CD14-positive monocyte (primary cell): ENCODE data around the gene PAX7. TPM values are rescaled to one million over a fixed set of nuclear protein-coding genes. Genes with fewer than 3 reads are reported as not detected.
"Not testable (repeated sequence)": the region's sequence is repeated elsewhere in the genome, so short reads cannot be mapped to it uniquely, and the experiment has no call there.

Source experiments
- DNase-seq, 3 donors: peaks; one replicate each; pipeline ENCODE4 v3.0.0-alpha.2; 2011 to 2022
- H2AFZ ChIP-seq: 2 replicates; pipeline ENCODE4 v1.6.0; 2012; ENCODE audit warnings: mild to moderate bottlenecking, low read depth, low read length, inconsistent platforms; ENCODE audit not compliant: insufficient read depth, poor library complexity, severe bottlenecking
- H3K27ac ChIP-seq, 2 donors: 1 replicate in 1 of 2; 2 replicates in 1 of 2; pipeline ENCODE4 v1.5.1; 2012 to 2013; ENCODE audit warnings: low read length in 2 of 2, control low read depth in 1 of 2, inconsistent platforms in 1 of 2, low read depth in 1 of 2, mild to moderate bottlenecking in 1 of 2
- H3K27me3 ChIP-seq, 2 donors: one replicate each; pipeline versions ENCODE4 v1.6.0 to v1.6.1; 2011 to 2013; ENCODE audit warnings: low read length in 2 of 2; ENCODE audit not compliant: control insufficient read depth in 2 of 2, insufficient read depth in 2 of 2
- H3K36me3 ChIP-seq, 2 donors: replicated peaks in 1 of 2; 1 replicate in 1 of 2; 2 replicates in 1 of 2; pipeline versions ENCODE4 v1.5.1 to v1.6.1; 2012 to 2013; ENCODE audit warnings: low read length in 2 of 2, control low read depth in 1 of 2, inconsistent platforms in 1 of 2, mild to moderate bottlenecking in 1 of 2; ENCODE audit not compliant: insufficient read depth in 2 of 2, control insufficient read depth in 1 of 2
- H3K4me1 ChIP-seq, 2 donors: 1 replicate in 1 of 2; 2 replicates in 1 of 2; pipeline versions ENCODE4 v1.5.1 to v1.6.1; 2012 to 2013; ENCODE audit warnings: low read length in 2 of 2, control low read depth in 1 of 2, inconsistent platforms in 1 of 2, mild to moderate bottlenecking in 1 of 2, moderate library complexity in 1 of 2; ENCODE audit not compliant: insufficient read depth in 2 of 2, control insufficient read depth in 1 of 2
- H3K4me2 ChIP-seq: replicated peaks from 2 replicates; pipeline ENCODE3; 2012; ENCODE audit warnings: low read length, moderate library complexity, mild to moderate bottlenecking; ENCODE audit not compliant: poor library complexity, severe bottlenecking; ENCODE audit errors: extremely low read depth
- H3K4me3 ChIP-seq, 3 experiments: fragments of 200-600 bp in 1 of 3; sonication (generic) in 1 of 3; replicated peaks in 1 of 3; 1 replicate in 2 of 3; 2 replicates in 1 of 3; pipeline ENCODE4 v1.5.1; 2011 to 2013; ENCODE audit warnings: low read length in 3 of 3, mild to moderate bottlenecking in 3 of 3, control low read depth in 2 of 3, low read depth in 2 of 3, inconsistent platforms in 1 of 3, moderate library complexity in 1 of 3
- H3K79me2 ChIP-seq: 2 replicates; pipeline ENCODE4 v1.6.0; 2012; ENCODE audit warnings: mild to moderate bottlenecking, control low read depth, inconsistent platforms, low read length, moderate library complexity; ENCODE audit not compliant: insufficient read depth
- H3K9ac ChIP-seq: 2 replicates; pipeline ENCODE4 v1.6.0; 2017; ENCODE audit warnings: low read length, mild to moderate bottlenecking; ENCODE audit not compliant: insufficient read depth, poor library complexity, severe bottlenecking
- H3K9me3 ChIP-seq, 2 donors: replicated peaks in 1 of 2; 1 replicate in 1 of 2; 2 replicates in 1 of 2; pipeline versions ENCODE4 v1.5.1 to v1.6.1; 2012 to 2013; ENCODE audit warnings: low read length in 2 of 2, control low read depth in 1 of 2; ENCODE audit not compliant: control insufficient read depth in 1 of 2, insufficient read depth in 1 of 2
- H4K20me1 ChIP-seq: 2 replicates; pipeline ENCODE4 v1.6.0; 2012; ENCODE audit warnings: mild to moderate bottlenecking, low read length, control low read depth, moderate library complexity; ENCODE audit not compliant: insufficient read depth
- H3K27ac Mint-ChIP-seq, 7 donors: one replicate each; pipeline ENCODE4 v1.8.0; 2020; ENCODE audit warnings: mild to moderate bottlenecking in 7 of 7, mixed read lengths in 7 of 7, moderate library complexity in 6 of 7, inconsistent platforms in 2 of 7
- H3K27me3 Mint-ChIP-seq, 3 donors: one replicate each; pipeline ENCODE4 v1.8.0; 2021 to 2022; ENCODE audit warnings: low read depth in 3 of 3, mild to moderate bottlenecking in 3 of 3, mixed read lengths in 3 of 3, moderate library complexity in 3 of 3, inconsistent platforms in 1 of 3
- H3K36me3 Mint-ChIP-seq, 2 donors: one replicate each; pipeline ENCODE4 v1.8.0; 2020; ENCODE audit warnings: mixed read lengths in 2 of 2, inconsistent platforms in 1 of 2, mild to moderate bottlenecking in 1 of 2
- H3K4me1 Mint-ChIP-seq: one replicate; pipeline ENCODE4 v1.8.0; 2020; ENCODE audit warnings: mild to moderate bottlenecking, mixed read lengths
- H3K4me3 Mint-ChIP-seq, 2 donors: one replicate each; pipeline ENCODE4 v1.8.0; 2020; ENCODE audit warnings: mild to moderate bottlenecking in 2 of 2, mixed read lengths in 2 of 2, moderate library complexity in 1 of 2
- H3K9me3 Mint-ChIP-seq, 7 donors: one replicate each; pipeline ENCODE4 v1.8.0; 2020 to 2022; ENCODE audit warnings: mixed read lengths in 7 of 7, mild to moderate bottlenecking in 6 of 7, moderate library complexity in 6 of 7, inconsistent platforms in 2 of 7
- CTCF ChIP-seq: fragments of 200-600 bp; IDR thresholded peaks from one replicate; pipeline ENCODE4 v1.8.0; 2022; ENCODE audit warnings: antibody characterized with exemption, mild to moderate bottlenecking
- WGBS: methylation state at CpG from one replicate; pipeline ENCODE4 v1.1.5; 2013; ENCODE audit warnings: missing lambda C conversion rate; ENCODE audit not compliant: insufficient coverage; 5-methylcytosine and 5-hydroxymethylcytosine counted together
- intact Hi-C, 2 donors: fragments of 100-400 bp; cut with micrococcal nuclease; formaldehyde crosslinking; loops; one replicate each; pipeline versions ENCODE4 v1.15.0 to v1.15.1; 2023
- polyA plus RNA-seq, 3 donors: library from polyadenylated mRNA; depleted of rRNA in 1 of 3; unstranded in 2 of 3; stranded (reverse) in 1 of 3; fragments of 300-500 nt in 2 of 3; fragments of >200 nt in 1 of 3; fragmentation: Illumina TruSeq in 2 of 3; gene quantifications; 1 replicate in 2 of 3; 2 replicates in 1 of 3; pipeline ENCODE4 v1.2.3, GENCODE V29; 2012 to 2021

PAX7 gene
- polyA plus RNA-seq, 3 donors: not detected

GRCh38 chr1:18765725-18766124, 135.1 kb downstream of the PAX7 start:
- Histone ChIP-seq H3K79me2 (no peaks in the 10 kb centered on the region), H3K27ac (no peak overlapping the region), H3K4me2 (no peak overlapping the region), H3K9me3 (no peaks in the 10 kb centered on the region), H4K20me1 (no peaks in the 10 kb centered on the region), H3K4me1 (no peaks in the 10 kb centered on the region), H3K9ac (no peak overlapping the region), H3K4me3 (no peak overlapping the region), H3K36me3 (no peaks in the 10 kb centered on the region), H2AFZ (no peak overlapping the region), H3K27me3 (no peaks in the 10 kb centered on the region)
- intact Hi-C loops: no loop called here
- H3K4me1 Mint-ChIP-seq: no peaks in the 10 kb centered on the region
- no peak overlapping the region for H3K27ac Mint-ChIP-seq
- no peak overlapping the region for H3K4me3 Mint-ChIP-seq
- H3K9me3 Mint-ChIP-seq: peaks cover 0 to 6% (median 0%) of the 10 kb centered on the region in 7 donors
- DNase-seq: no peak
- no peaks in the 10 kb centered on the region for H3K36me3 Mint-ChIP-seq
- TF ChIP-seq CTCF: no peak
- peaks cover 6 to 19% (median 16%) of the 10 kb centered on the region in 3 donors for H3K27me3 Mint-ChIP-seq
- 78% methylated on average over 6 of the region's 7 CpGs for WGBS

GRCh38 chr1:18766328-18766727, 135.7 kb downstream of the PAX7 start:
- H4K20me1 ChIP-seq: no peaks in the 10 kb centered on the region
- no peak for DNase-seq
- Mint-ChIP-seq H3K4me1 (no peaks in the 10 kb centered on the region), H3K36me3 (no peaks in the 10 kb centered on the region), H3K27ac (no peak overlapping the region), H3K27me3 (peaks cover 6 to 17% (median 16%) of the 10 kb centered on the region in 3 donors), H3K4me3 (no peak overlapping the region), H3K9me3 (peaks cover 0 to 6% (median 0%) of the 10 kb centered on the region in 7 donors)
- intact Hi-C loops: no loop called here
- no peaks in the 10 kb centered on the region for H3K9me3 ChIP-seq
- H3K36me3 ChIP-seq: no peaks in the 10 kb centered on the region
- H3K27me3 ChIP-seq: no peaks in the 10 kb centered on the region
- H2AFZ ChIP-seq: no peak overlapping the region
- H3K4me1 ChIP-seq: no peaks in the 10 kb centered on the region
- no peak overlapping the region for H3K9ac ChIP-seq
- H3K4me2 ChIP-seq: no peak overlapping the region
- WGBS: no CpG with 5 or more reads among the region's 2 CpGs
- no peak overlapping the region for H3K27ac ChIP-seq
- H3K4me3 ChIP-seq: no peak overlapping the region
- H3K79me2 ChIP-seq: no peaks in the 10 kb centered on the region
- TF ChIP-seq CTCF: no peak

- not testable (repeated sequence) for H3K9me3 Mint-ChIP-seq
Measured at GRCh38 chr1:18767576-18767975, 136.9 kb downstream of the PAX7 start.

More at GRCh38 chr1:18767576-18767975, 136.9 kb downstream of the PAX7 start:
- H3K9ac ChIP-seq, H3K9me3 ChIP-seq, H3K4me1 Mint-ChIP-seq, intact Hi-C loops, H3K36me3 Mint-ChIP-seq, H4K20me1 ChIP-seq, H3K27ac Mint-ChIP-seq, H3K4me1 ChIP-seq, H3K4me3 Mint-ChIP-seq, H3K27ac ChIP-seq, DNase-seq, H3K79me2 ChIP-seq, H3K27me3 ChIP-seq, H3K36me3 ChIP-seq, H3K4me2 ChIP-seq, H3K4me3 ChIP-seq, H2AFZ ChIP-seq: not testable (repeated sequence)
- peaks cover 7 to 19% (median 19%) of the 10 kb centered on the region in 3 donors for H3K27me3 Mint-ChIP-seq
- 72% methylated on average over 2 of the region's 5 CpGs for WGBS
